Cardiac fibroblast (primary cell): Measurements from ENCODE around the gene CXCR5.

Experiments used
- DNase-seq, 2 donors: peaks; one replicate each; pipeline versions ENCODE4 v3.0.0 to v3.0.0-alpha.2; 2010; ENCODE audit warnings: low read depth in 2 of 2
- H3K4me3 ChIP-seq, 2 donors: replicated peaks in 1 of 2; 1 replicate in 1 of 2; 2 replicates in 1 of 2; pipeline ENCODE4 v1.5.1; 2011; ENCODE audit warnings: low read depth in 2 of 2, low read length in 2 of 2, mild to moderate bottlenecking in 2 of 2, moderate library complexity in 1 of 2
- TF ChIP-seq, protein P1 (sequence below): IDR thresholded peaks from one replicate; pipeline ENCODE4 v1.5.1; 2011; ENCODE audit warnings: low read depth, mild to moderate bottlenecking, low read length, inconsistent platforms

Gene CXCR5

DNA sequence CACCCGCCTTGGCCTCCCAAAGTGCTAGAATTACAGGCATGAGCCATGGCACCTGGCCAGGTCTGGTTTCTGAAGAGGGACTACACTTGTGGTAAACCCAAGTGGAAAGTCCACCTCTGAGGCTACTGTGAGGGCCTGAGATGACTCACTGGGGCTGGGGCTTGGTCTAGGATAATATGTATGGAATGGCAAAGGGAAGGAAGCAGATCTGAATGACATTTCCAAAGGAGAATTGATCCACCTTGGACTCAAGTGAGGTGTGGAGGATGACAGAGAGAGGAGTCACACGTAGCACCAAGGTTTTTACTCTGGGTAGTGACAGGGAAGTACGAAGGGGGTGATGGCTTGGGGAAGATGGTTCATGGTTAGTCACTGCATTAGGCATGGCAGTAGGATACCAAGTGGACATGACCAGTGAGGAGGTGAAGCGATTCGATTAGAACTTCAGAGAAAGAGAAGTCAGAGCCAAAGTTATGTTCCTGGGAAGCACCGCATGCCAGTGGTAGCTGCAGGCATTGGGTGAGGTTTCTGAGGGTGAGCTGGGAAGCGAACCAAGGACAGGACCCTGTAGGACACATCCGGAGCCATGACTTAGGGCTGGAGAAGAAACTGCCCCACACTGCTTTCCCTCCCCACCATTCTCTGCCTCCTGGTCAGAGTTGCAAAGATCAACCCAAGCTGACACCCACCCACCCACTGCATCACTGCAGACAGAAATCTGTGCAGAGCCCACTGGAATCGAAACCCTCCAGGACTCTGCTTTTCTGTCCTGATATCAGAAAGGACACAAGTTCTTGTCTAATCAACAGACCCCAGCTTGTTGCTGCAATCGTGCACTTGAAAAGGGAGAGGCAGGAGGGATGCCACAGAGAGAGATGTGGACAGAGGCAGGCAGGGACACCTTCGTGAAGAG, 55.1 kb downstream of the CXCR5 start:
- no peak overlapping the region for H3K4me3 ChIP-seq
- DNase-seq, result peak; percentile 35 to 65
- TF ChIP-seq, protein P1, sequence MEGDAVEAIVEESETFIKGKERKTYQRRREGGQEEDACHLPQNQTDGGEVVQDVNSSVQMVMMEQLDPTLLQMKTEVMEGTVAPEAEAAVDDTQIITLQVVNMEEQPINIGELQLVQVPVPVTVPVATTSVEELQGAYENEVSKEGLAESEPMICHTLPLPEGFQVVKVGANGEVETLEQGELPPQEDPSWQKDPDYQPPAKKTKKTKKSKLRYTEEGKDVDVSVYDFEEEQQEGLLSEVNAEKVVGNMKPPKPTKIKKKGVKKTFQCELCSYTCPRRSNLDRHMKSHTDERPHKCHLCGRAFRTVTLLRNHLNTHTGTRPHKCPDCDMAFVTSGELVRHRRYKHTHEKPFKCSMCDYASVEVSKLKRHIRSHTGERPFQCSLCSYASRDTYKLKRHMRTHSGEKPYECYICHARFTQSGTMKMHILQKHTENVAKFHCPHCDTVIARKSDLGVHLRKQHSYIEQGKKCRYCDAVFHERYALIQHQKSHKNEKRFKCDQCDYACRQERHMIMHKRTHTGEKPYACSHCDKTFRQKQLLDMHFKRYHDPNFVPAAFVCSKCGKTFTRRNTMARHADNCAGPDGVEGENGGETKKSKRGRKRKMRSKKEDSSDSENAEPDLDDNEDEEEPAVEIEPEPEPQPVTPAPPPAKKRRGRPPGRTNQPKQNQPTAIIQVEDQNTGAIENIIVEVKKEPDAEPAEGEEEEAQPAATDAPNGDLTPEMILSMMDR, result no peak

DNA sequence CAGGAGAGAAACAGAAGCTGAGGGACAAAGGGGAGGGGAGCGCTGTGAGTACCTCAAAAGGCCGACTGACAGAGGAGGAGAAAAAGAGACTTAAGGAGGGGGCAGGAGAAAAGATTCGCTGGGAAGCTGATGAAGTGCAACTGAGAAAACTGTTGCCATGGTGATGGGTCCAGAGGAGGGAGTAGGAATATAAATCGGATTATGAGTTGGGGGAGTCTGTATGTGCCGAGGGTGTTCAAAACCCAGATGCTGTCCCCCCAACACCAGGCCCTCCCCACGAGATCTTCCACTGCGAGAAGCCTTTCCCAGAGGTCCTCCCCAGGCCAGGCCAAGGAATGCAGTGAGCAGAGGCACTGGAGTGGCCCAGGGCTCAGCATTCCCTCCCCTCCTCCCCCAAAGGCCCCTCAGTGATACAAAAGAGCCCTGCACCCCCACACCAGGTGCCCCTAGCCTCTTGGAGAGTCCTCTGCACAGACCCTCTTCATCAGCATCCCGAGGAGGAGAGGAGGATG, 55.8 kb downstream of the CXCR5 start:
- TF ChIP-seq, protein P1, result no peak
- DNase-seq, result no peak
- H3K4me3 ChIP-seq, result no peak overlapping the region

DNA sequence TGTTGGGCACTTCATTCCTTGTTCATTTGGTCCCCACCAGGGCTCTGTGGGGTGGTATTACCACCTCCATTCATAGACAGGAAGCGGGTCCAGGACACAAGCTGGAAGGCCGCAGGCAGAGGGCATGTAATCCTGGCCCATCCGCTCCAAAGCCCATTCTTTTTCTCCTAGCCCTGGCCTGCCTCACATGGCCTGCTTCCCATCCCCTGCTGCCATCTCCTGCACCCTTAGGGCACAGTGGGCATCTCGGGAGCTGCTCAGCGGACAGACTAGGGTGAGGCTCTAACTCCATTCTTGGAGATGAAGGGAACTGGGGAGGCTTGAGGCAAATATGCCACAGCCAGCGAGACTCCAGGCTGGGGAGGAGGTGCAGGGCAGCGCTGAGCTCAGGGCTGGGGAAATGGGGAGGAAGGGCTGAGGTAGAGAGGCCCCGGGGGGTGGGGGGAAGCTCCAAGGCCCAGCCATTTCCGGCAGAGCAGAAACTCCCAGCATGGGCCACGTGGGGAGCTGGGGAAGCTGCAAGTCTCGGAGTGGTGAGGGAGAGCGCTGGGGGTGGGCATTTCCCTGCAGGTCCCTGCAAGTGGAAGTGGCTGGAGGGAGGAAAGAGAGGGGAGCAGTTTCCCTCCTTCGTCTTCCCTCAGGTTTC, 56.4 kb downstream of the CXCR5 start:
- no peak overlapping the region for H3K4me3 ChIP-seq
- TF ChIP-seq, protein P1, result no peak
- peak in 1 of 2 donors; percentile 43 for DNase-seq

DNA sequence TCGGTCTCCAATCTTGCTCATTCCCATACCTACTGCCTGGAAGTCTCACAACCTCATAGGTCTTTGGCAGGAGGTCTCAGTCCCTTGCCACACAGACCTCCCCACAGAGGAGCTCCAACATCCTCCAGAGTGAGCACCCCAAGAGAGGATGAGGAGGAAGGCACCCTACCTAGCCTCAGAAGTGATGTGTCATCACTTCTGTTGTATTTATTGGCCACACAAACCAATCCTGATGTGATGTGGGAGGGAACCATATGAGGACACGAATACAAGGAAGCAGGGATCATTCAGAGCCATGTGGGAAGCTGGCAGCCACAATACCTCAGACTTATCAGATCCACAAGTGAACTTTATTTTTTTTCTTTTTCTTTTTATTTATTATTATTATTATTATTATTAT, 63.4 kb downstream of the CXCR5 start:
- TF ChIP-seq, protein P1, result no peak
- H3K4me3 ChIP-seq, result no peak overlapping the region

More for the DNA sequence above, 63.4 kb downstream of the CXCR5 start:
- DNase-seq, result no peak
